ENCODE measurements around the gene DPYD. TPM values are rescaled to one million over a fixed set of nuclear protein-coding genes. Genes with fewer than 3 reads are reported as not detected.
"Not testable (repeated sequence)": the region's sequence is repeated elsewhere in the genome, so short reads cannot be mapped to it uniquely, and the experiment has no call there.

DPYD gene
- total RNA-seq, 1 experiment from 2014 or later: 9.1 TPM

GRCh38 chr1:97366984-97367383 lies 553.9 kb downstream of the DPYD start:
- DNase-seq (ENCODE audit: low read depth): no peak

GRCh38 chr1:97365026-97365425 lies 555.8 kb downstream of the DPYD start:
- DNase-seq (ENCODE audit: low read depth): no peak

GRCh38 chr1:97364086-97364485 lies 556.7 kb downstream of the DPYD start:
- DNase-seq (ENCODE audit: low read depth): no peak

- no peak for DNase-seq (ENCODE audit: low read depth)
Measured at GRCh38 chr1:97356309-97356708, 564.5 kb downstream of the DPYD start.

- DNase-seq (ENCODE audit: low read depth): no peak
Measured at GRCh38 chr1:97352936-97353382, 567.9 kb downstream of the DPYD start.

GRCh38 chr1:97351846-97352245 lies 569.0 kb downstream of the DPYD start:
- no peak for DNase-seq (ENCODE audit: low read depth)

GRCh38 chr1:97350662-97351061 lies 570.2 kb downstream of the DPYD start:
- DNase-seq (ENCODE audit: low read depth): no peak

GRCh38 chr1:97350241-97350640 lies 570.6 kb downstream of the DPYD start:
- DNase-seq (ENCODE audit: low read depth): no peak

- DNase-seq (ENCODE audit: low read depth): not testable (repeated sequence)
Measured at GRCh38 chr1:97349794-97350193, 571.0 kb downstream of the DPYD start.

GRCh38 chr1:97348599-97349265 lies 572.1 kb downstream of the DPYD start:
- DNase-seq (ENCODE audit: low read depth): no peak

GRCh38 chr1:97340951-97341350 lies 579.9 kb downstream of the DPYD start:
- DNase-seq (ENCODE audit: low read depth): peak; percentile 63

- DNase-seq (ENCODE audit: low read depth): no peak
Measured at GRCh38 chr1:97338347-97338746, 582.5 kb downstream of the DPYD start.

GRCh38 chr1:97337250-97338030 lies 583.4 kb downstream of the DPYD start:
- DNase-seq (ENCODE audit: low read depth): peak; percentile 35

- DNase-seq (ENCODE audit: low read depth): peak; percentile 19
Measured at GRCh38 chr1:97334454-97334853, 586.4 kb downstream of the DPYD start.

- DNase-seq (ENCODE audit: low read depth): no peak
Measured at GRCh38 chr1:97332716-97333115, 588.1 kb downstream of the DPYD start.

- DNase-seq (ENCODE audit: low read depth): no peak
Measured at GRCh38 chr1:97331165-97331564, 589.7 kb downstream of the DPYD start.

- no peak for DNase-seq (ENCODE audit: low read depth)
Measured at GRCh38 chr1:97314685-97315084, 606.1 kb downstream of the DPYD start.

- no peak for DNase-seq (ENCODE audit: low read depth)
Measured at GRCh38 chr1:97308131-97308530, 612.7 kb downstream of the DPYD start.

GRCh38 chr1:97307568-97307967 lies 613.3 kb downstream of the DPYD start:
- DNase-seq (ENCODE audit: low read depth): no peak

GRCh38 chr1:97307151-97307550 lies 613.7 kb downstream of the DPYD start:
- no peak for DNase-seq (ENCODE audit: low read depth)

GRCh38 chr1:97306504-97306903 lies 614.3 kb downstream of the DPYD start:
- no peak for DNase-seq (ENCODE audit: low read depth)

- no peak for DNase-seq (ENCODE audit: low read depth)
Measured at GRCh38 chr1:97304366-97304765, 616.5 kb downstream of the DPYD start.

- DNase-seq (ENCODE audit: low read depth): no peak
Measured at GRCh38 chr1:97298966-97299365, 621.9 kb downstream of the DPYD start.

Measured in Daoy (cell line).